ENCODE data around the gene DNAJB6. TPM values are rescaled to one million over a fixed set of nuclear protein-coding genes. Genes with fewer than 3 reads are reported as not detected.
A peak's percentile ranks its signal among the peaks of the same experiment; 100 is the strongest.

Gene DNAJB6
- total RNA-seq, 3 donors from 2014 or later: 73.8 to 136 (median 101) TPM

- TF ChIP-seq POLR2A (IDR thresholded peaks at IDR 0.05) (no peak), POLR2AphosphoS5 (IDR thresholded peaks at IDR 0.05) (no peak), CTCF (IDR thresholded peaks at IDR 0.05) (no peak)
- H3K4me3 ChIP-seq: no peak overlapping the region
- intact Hi-C loops (cut with DNase I; ENCODE audit: low total_unique reads): no loop called here
- H3K4me1 ChIP-seq: no peaks in the 10 kb centered on the region
- peak in 1 of 2 donors; percentile 12 for DNase-seq (ENCODE audit: low spot score in 2 of 2)
- H3K9me3 ChIP-seq: peaks cover 0 to 6% of the 10 kb centered on the region in 2 donors
- no peaks in the 10 kb centered on the region for H3K36me3 ChIP-seq
- no peak overlapping the region for H3K27ac ChIP-seq
- H3K27me3 ChIP-seq: no peaks in the 10 kb centered on the region
Observed at GRCh38 chr7:157439761-157440160, 103.0 kb downstream of the DNAJB6 start.

- H3K9me3 ChIP-seq: peaks cover 0 to 6% of the 10 kb centered on the region in 2 donors
- H3K4me1 ChIP-seq: no peaks in the 10 kb centered on the region
- no peaks in the 10 kb centered on the region for H3K36me3 ChIP-seq
- peak in 1 of 2 donors; percentile 38 for DNase-seq (ENCODE audit: low spot score in 2 of 2)
- TF ChIP-seq CTCF (IDR thresholded peaks at IDR 0.05): no peak
- no peak for TF ChIP-seq POLR2A (IDR thresholded peaks at IDR 0.05)
- TF ChIP-seq POLR2AphosphoS5 (IDR thresholded peaks at IDR 0.05): no peak
- intact Hi-C loops (cut with DNase I; ENCODE audit: low total_unique reads): no loop called here
- no peak overlapping the region for H3K4me3 ChIP-seq
- H3K27ac ChIP-seq: no peak overlapping the region
- no peaks in the 10 kb centered on the region for H3K27me3 ChIP-seq
Observed at GRCh38 chr7:157440346-157441022, 103.7 kb downstream of the DNAJB6 start.

GRCh38 chr7:157441023-157441399 lies 104.2 kb downstream of the DNAJB6 start:
- no peak for DNase-seq (ENCODE audit: low spot score in 2 of 2)

GRCh38 chr7:157442456-157442855 lies 105.7 kb downstream of the DNAJB6 start:
- no peaks in the 10 kb centered on the region for H3K36me3 ChIP-seq
- intact Hi-C loops (cut with DNase I; ENCODE audit: low total_unique reads): no loop called here
- H3K27me3 ChIP-seq: no peaks in the 10 kb centered on the region
- no peak overlapping the region for H3K27ac ChIP-seq
- no peak overlapping the region for H3K4me3 ChIP-seq
- no peaks in the 10 kb centered on the region for H3K4me1 ChIP-seq
- peak in 1 of 2 donors; percentile 47 for DNase-seq (ENCODE audit: low spot score in 2 of 2)
- H3K9me3 ChIP-seq: peaks cover 0 to 6% of the 10 kb centered on the region in 2 donors
- TF ChIP-seq POLR2AphosphoS5 (IDR thresholded peaks at IDR 0.05) (no peak), POLR2A (IDR thresholded peaks at IDR 0.05) (no peak)

More at GRCh38 chr7:157441023-157441399, 104.2 kb downstream of the DNAJB6 start:
- no peaks in the 10 kb centered on the region for H3K4me1 ChIP-seq
- TF ChIP-seq POLR2A (IDR thresholded peaks at IDR 0.05): no peak
- no peak for TF ChIP-seq CTCF (IDR thresholded peaks at IDR 0.05)
- TF ChIP-seq POLR2AphosphoS5 (IDR thresholded peaks at IDR 0.05): no peak
- no peaks in the 10 kb centered on the region for H3K27me3 ChIP-seq
- no peaks in the 10 kb centered on the region for H3K36me3 ChIP-seq
- peaks cover 0 to 6% of the 10 kb centered on the region in 2 donors for H3K9me3 ChIP-seq
- intact Hi-C loops (cut with DNase I; ENCODE audit: low total_unique reads): no loop called here
- H3K27ac ChIP-seq: no peak overlapping the region
- no peak overlapping the region for H3K4me3 ChIP-seq

- Histone ChIP-seq H3K27ac (no peak overlapping the region), H3K4me3 (no peak overlapping the region), H3K4me1 (no peaks in the 10 kb centered on the region), H3K27me3 (no peaks in the 10 kb centered on the region), H3K9me3 (peaks cover 0 to 6% of the 10 kb centered on the region in 2 donors), H3K36me3 (no peaks in the 10 kb centered on the region)
- DNase-seq (ENCODE audit: low spot score in 2 of 2): peak in 1 of 2 donors; percentile 40
- TF ChIP-seq POLR2A (IDR thresholded peaks at IDR 0.05): no peak
- no peak for TF ChIP-seq CTCF (IDR thresholded peaks at IDR 0.05)
- no peak for TF ChIP-seq POLR2AphosphoS5 (IDR thresholded peaks at IDR 0.05)
- intact Hi-C loops (cut with DNase I; ENCODE audit: low total_unique reads): no loop called here
Observed at GRCh38 chr7:157442993-157443831, 106.4 kb downstream of the DNAJB6 start.
